PFSK-1 (cell line): ENCODE data around the gene LSM4.
A peak's percentile ranks its signal among the peaks of the same experiment; 100 is the strongest.

Experiments used
- SIN3A ChIP-seq: IDR thresholded peaks from 2 replicates; pipeline ENCODE4 v1.6.1; 2012; ENCODE audit warnings: mild to moderate bottlenecking, low read length, moderate library complexity, borderline replicate concordance; ENCODE audit not compliant: insufficient read depth
- TAF1 ChIP-seq: IDR thresholded peaks from 2 replicates; pipeline ENCODE4 v1.6.1; 2012; ENCODE audit warnings: low read length, control low read depth, borderline replicate concordance; ENCODE audit not compliant: insufficient read depth
- TF ChIP-seq, protein P1 (sequence below), 2 experiments: IDR thresholded peaks; 2 replicates each; pipeline versions ENCODE4 v1.6.1 to v1.8.0; 2011 to 2012; ENCODE audit warnings: low read depth in 2 of 2, low read length in 2 of 2, control low read depth in 1 of 2, inconsistent platforms in 1 of 2, mild to moderate bottlenecking in 1 of 2, moderate library complexity in 1 of 2; ENCODE audit not compliant: insufficient read depth in 1 of 2

DNA sequence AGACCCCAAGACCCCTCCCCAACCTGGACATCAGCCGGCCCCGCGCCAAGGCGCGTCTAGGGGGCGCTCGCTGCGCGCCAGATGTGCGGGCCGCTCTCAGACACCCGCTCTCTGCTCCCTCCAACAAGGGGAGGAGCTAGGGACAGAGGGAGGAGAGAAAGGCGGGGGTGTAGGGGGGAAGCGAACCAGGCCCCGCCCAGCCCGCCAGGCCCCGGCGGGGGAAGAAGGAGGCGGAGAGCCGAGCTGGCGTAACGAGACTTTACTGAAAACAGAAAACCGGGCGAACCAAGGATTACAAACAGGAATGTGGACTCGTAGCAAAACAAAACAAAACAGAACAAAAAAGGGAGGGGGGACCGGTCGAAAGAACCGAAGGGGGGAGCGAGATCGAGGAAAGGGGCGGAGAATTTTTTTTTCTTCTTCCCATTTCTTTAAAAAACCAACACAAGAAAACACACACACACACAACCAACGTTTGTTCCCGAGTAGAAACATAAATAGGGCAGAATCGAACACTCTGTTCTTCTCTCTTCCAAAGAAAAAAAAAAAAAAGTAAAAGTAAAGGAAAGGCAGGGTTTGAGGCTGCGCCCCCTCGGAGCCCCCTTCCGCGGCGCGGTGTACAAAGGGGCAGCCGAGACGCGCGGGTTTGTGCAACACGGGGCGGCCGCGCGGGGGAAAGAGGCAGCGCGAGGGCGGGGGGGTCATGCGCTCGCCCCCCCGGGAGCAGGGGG, 43.2 kb downstream of the LSM4 start:
- TF ChIP-seq TAF1 (no peak), SIN3A (no peak)
- TF ChIP-seq, protein P1, sequence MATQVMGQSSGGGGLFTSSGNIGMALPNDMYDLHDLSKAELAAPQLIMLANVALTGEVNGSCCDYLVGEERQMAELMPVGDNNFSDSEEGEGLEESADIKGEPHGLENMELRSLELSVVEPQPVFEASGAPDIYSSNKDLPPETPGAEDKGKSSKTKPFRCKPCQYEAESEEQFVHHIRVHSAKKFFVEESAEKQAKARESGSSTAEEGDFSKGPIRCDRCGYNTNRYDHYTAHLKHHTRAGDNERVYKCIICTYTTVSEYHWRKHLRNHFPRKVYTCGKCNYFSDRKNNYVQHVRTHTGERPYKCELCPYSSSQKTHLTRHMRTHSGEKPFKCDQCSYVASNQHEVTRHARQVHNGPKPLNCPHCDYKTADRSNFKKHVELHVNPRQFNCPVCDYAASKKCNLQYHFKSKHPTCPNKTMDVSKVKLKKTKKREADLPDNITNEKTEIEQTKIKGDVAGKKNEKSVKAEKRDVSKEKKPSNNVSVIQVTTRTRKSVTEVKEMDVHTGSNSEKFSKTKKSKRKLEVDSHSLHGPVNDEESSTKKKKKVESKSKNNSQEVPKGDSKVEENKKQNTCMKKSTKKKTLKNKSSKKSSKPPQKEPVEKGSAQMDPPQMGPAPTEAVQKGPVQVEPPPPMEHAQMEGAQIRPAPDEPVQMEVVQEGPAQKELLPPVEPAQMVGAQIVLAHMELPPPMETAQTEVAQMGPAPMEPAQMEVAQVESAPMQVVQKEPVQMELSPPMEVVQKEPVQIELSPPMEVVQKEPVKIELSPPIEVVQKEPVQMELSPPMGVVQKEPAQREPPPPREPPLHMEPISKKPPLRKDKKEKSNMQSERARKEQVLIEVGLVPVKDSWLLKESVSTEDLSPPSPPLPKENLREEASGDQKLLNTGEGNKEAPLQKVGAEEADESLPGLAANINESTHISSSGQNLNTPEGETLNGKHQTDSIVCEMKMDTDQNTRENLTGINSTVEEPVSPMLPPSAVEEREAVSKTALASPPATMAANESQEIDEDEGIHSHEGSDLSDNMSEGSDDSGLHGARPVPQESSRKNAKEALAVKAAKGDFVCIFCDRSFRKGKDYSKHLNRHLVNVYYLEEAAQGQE (IDR thresholded peaks at IDR 0.05; ENCODE audit: insufficient read depth in 1 of 2, low read depth in 2 of 2, low read length in 2 of 2), result 0 out of 4 replicates have a peak, but pooled peaks of 1 of the 2 experiments have one; percentile 37
